Muscle layer of colon (tissue), 2 donors: ENCODE data around the gene HYAL1.
A peak's percentile ranks its signal among the peaks of the same experiment; 100 is the strongest.

Source experiments
- H3K27ac ChIP-seq: one replicate; pipeline ENCODE4 v1.7.0; 2013; ENCODE audit warnings: low read depth, mild to moderate bottlenecking, low read length, moderate library complexity
- H3K27me3 ChIP-seq, 2 donors: one replicate each; pipeline ENCODE4 v1.7.0; 2013; ENCODE audit warnings: low read length in 2 of 2, mild to moderate bottlenecking in 2 of 2; ENCODE audit not compliant: insufficient read depth in 2 of 2, control insufficient read depth in 1 of 2
- H3K36me3 ChIP-seq: one replicate; pipeline ENCODE4 v1.7.0; 2013; ENCODE audit warnings: mild to moderate bottlenecking, low read length; ENCODE audit not compliant: insufficient read depth
- H3K4me1 ChIP-seq: one replicate; pipeline ENCODE4 v1.7.0; 2013; ENCODE audit warnings: mild to moderate bottlenecking, low read length; ENCODE audit not compliant: insufficient read depth
- H3K4me3 ChIP-seq, 2 donors: one replicate each; pipeline ENCODE4 v1.7.0; 2013; ENCODE audit warnings: low read length in 2 of 2, low read depth in 1 of 2, mild to moderate bottlenecking in 1 of 2, moderate library complexity in 1 of 2
- H3K9ac ChIP-seq: one replicate; pipeline ENCODE4 v1.7.0; 2013; ENCODE audit warnings: low read length
- H3K9me3 ChIP-seq: one replicate; pipeline ENCODE4 v1.7.0; 2013; ENCODE audit warnings: mild to moderate bottlenecking, low read length
- donor health status: abdominal sarcoma.
- donor health status: Adenocarcinoma of cecum.

The HYAL1 gene

DNA sequence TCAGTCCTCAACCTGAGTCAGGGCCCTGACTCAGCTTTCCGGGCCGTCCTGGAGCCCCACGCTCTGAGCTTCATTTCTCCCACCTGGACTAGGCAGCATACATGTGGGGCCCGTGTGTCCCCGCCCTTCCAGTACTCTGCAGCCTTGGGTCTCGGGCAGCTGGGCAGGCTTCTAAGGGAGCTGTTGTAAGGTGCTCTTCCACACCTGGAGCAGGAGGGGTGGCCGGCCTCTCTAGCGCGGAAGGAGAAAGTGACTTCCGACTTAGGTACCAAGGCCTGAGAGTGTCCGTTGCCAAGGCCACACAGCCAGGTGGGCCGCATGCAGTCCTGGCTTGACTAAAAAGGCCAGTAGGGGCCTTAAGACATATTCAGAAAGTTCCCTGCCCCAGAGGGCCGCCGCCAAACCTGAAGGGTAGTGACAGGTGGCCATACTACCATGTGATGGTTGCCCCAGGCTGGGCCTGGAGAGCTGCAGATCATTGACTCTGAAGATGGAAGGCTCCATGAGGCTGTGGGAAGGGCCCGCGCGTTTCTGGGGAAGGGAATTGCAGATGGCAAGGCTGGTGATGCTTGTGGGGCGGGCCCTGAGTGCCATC is 43.8 kb downstream of the HYAL1 start:
- peak overlapping the region; percentile 40 for H3K27ac ChIP-seq
- H3K36me3 ChIP-seq, result peaks cover 37% of the 10 kb centered on the region
- no peaks in the 10 kb centered on the region for H3K9me3 ChIP-seq
- H3K9ac ChIP-seq, result peak overlapping the region; percentile 39
- no peaks in the 10 kb centered on the region for H3K27me3 ChIP-seq
- H3K4me3 ChIP-seq, result peak overlapping the region in 1 of 2 donors; percentile 27
- H3K4me1 ChIP-seq, result peaks cover 32% of the 10 kb centered on the region

DNA sequence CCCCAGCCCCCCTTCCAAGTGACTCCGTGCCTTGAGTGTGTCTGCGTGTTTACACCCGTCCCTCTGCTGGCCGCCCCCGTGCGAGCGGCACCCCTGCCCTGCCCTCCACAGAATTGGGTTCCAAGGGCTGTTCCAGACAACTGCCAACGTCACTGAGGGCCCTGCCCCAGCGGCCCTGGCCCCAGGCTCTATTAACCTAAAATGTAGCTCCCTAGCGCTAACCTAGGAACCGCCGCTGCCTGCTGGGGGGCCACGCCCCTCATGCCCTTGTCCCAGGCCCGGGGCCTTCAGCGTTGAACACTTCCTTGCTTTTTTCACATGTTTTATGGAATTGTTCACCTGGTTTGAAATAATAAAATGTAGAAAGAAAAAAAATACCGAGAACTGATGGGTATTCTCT is 44.4 kb downstream of the HYAL1 start:
- H3K27ac ChIP-seq, result no peak overlapping the region
- H3K4me1 ChIP-seq, result peaks cover 31% of the 10 kb centered on the region
- no peaks in the 10 kb centered on the region for H3K27me3 ChIP-seq
- no peaks in the 10 kb centered on the region for H3K9me3 ChIP-seq
- H3K9ac ChIP-seq, result no peak overlapping the region
- H3K4me3 ChIP-seq, result no peak overlapping the region
- peaks cover 43% of the 10 kb centered on the region for H3K36me3 ChIP-seq

DNA sequence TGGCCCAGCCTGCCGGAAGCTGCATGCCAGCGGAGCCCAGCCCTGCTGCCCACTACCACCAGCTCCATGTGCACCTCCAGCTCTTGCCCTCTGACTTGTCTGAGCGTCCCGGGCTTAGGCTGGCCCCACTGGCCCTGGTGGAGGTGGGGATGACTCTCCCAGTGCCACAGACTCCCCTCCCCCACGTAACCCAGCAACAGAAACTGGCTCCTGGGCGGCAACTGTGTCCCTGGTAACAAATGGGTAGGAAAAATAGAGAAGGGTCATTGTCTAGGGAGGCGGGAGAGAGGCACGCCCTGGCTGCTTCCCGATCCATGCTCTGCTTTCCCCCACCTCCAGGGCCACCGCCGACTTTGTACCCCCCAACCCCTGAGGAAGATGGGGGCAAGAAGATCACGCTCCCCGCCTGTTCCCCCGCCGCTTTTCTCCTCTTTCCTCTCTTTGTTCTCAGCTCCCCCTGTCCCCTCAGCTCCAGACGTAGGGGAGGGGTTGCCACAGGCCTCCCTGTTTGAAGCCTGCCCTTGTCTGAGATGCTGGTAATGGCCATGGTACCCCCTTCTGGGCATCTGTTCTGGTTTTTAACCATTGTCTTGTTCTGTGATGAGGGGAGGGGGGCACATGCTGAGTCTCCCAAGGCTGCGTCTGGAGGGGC is 45.2 kb downstream of the HYAL1 start:
- Histone ChIP-seq H3K36me3 (peaks cover 51% of the 10 kb centered on the region), H3K9me3 (no peaks in the 10 kb centered on the region), H3K27me3 (no peaks in the 10 kb centered on the region), H3K27ac (no peak overlapping the region), H3K4me3 (no peak overlapping the region), H3K4me1 (peaks cover 30% of the 10 kb centered on the region), H3K9ac (no peak overlapping the region)

DNA sequence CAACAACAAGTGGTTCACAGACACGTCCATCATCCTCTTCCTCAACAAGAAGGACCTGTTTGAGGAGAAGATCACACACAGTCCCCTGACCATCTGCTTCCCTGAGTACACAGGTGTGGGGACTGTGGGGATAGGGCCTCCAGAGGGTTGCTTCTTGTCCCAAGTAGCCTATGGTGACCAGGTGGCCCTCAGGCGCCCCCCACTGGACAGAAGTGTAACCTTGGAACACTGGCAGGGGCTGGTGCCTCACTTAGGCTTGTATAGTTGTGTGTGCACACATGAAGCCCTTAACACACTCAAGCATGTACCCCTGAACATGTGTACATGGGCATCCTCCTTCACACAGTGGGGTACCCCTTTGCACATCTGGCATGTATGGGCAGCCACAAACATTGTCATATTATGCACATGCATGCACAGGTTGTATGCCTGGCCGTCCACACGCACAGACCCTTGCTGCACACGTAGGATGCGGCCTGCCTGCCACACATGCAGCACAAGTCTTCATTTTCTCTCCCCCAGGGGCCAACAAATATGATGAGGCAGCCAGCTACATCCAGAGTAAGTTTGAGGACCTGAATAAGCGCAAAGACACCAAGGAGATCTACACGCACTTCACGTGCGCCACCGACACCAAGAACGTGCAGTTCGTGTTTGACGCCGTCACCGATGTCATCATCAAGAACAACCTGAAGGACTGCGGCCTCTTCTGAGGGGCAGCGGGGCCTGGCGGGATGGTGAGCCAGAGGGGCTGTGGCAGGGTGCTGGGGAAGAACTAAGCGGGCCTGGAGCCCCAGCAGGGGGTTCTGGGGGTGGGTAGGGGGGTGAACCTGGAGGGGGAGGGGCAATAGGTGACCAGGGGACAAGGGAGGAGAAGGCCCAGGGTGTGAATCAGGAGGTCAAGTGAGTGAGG is 46.1 kb downstream of the HYAL1 start:
- H3K9me3 ChIP-seq, result no peaks in the 10 kb centered on the region
- H3K27me3 ChIP-seq, result no peaks in the 10 kb centered on the region
- H3K36me3 ChIP-seq, result peaks cover 55% of the 10 kb centered on the region
- no peak overlapping the region for H3K27ac ChIP-seq
- H3K4me3 ChIP-seq, result no peak overlapping the region
- no peak overlapping the region for H3K9ac ChIP-seq
- H3K4me1 ChIP-seq, result peaks cover 30% of the 10 kb centered on the region

- Histone ChIP-seq H3K9me3 (no peaks in the 10 kb centered on the region), H3K27ac (no peak overlapping the region), H3K27me3 (no peaks in the 10 kb centered on the region), H3K4me3 (no peak overlapping the region), H3K9ac (no peak overlapping the region), H3K36me3 (peaks cover 62% of the 10 kb centered on the region), H3K4me1 (peaks cover 29% of the 10 kb centered on the region)
These were observed 48.1 kb downstream of the HYAL1 start for GRCh38 chr3:50255251-50255615.

GRCh38 chr3:50254577-50255250 is 48.7 kb downstream of the HYAL1 start:
- Histone ChIP-seq H3K27ac (peak overlapping the region; percentile 54), H3K9me3 (no peaks in the 10 kb centered on the region), H3K36me3 (peaks cover 62% of the 10 kb centered on the region), H3K4me3 (no peak overlapping the region), H3K4me1 (peaks cover 34% of the 10 kb centered on the region), H3K27me3 (no peaks in the 10 kb centered on the region), H3K9ac (no peak overlapping the region)

- Histone ChIP-seq H3K9ac (no peak overlapping the region), H3K36me3 (peaks cover 47% of the 10 kb centered on the region), H3K9me3 (no peaks in the 10 kb centered on the region), H3K27ac (no peak overlapping the region), H3K4me1 (peaks cover 61% of the 10 kb centered on the region), H3K4me3 (no peak overlapping the region), H3K27me3 (no peaks in the 10 kb centered on the region)
These were observed 52.2 kb downstream of the HYAL1 start for GRCh38 chr3:50251220-50251619.

DNA sequence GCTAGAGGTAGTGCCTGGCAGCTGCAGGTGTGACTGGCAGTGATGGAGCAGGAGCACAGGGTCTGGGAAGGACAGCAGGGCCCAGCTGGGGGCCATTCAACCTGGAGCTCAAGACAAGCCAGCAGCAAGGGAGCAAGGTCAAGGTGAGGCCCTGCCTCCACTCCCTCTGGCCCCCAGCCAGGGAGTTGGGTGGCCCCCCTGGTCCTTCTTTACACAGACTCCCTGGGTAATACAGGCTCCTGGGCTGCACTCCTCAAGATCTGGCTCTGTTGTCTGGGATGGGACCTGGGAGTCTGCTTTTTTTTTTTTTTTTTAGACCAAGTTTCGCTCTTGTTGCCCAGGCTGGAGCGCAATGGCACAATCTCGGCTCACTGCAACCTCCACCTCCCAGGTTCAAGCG is 52.9 kb downstream of the HYAL1 start:
- no peak overlapping the region for H3K4me3 ChIP-seq
- peaks cover 66% of the 10 kb centered on the region for H3K4me1 ChIP-seq
- H3K9ac ChIP-seq, result no peak overlapping the region
- H3K27me3 ChIP-seq, result no peaks in the 10 kb centered on the region
- H3K27ac ChIP-seq, result no peak overlapping the region
- H3K36me3 ChIP-seq, result peaks cover 43% of the 10 kb centered on the region
- no peaks in the 10 kb centered on the region for H3K9me3 ChIP-seq
